Measurements from ENCODE around the gene GRIK1. TPM values are rescaled to one million over a fixed set of nuclear protein-coding genes. Genes with fewer than 3 reads are reported as not detected.

Gene GRIK1
- total RNA-seq, 1 experiment from 2014 or later, result not detected

- no peaks in the 10 kb centered on the region for H3K9me3 ChIP-seq (ENCODE audit: insufficient read depth, low read depth)
- no peak overlapping the region for H3K27ac ChIP-seq
- H3K4me1 ChIP-seq (replicated peaks; ENCODE audit: insufficient read depth), result no peaks in the 10 kb centered on the region
- intact Hi-C loops (cut with micrococcal nuclease; ENCODE audit: unreplicated experiment), result no loop called here
- H3K36me3 ChIP-seq (ENCODE audit: low read depth), result no peaks in the 10 kb centered on the region
- no peak overlapping the region for H3K4me2 ChIP-seq
- H3F3A ChIP-seq (ENCODE audit: insufficient read depth, low read depth), result no peaks in the 10 kb centered on the region
- no peaks in the 10 kb centered on the region for H3K9me2 ChIP-seq (ENCODE audit: insufficient read depth)
- no peaks in the 10 kb centered on the region for H3K79me2 ChIP-seq (ENCODE audit: low read depth)
- H2AFZ ChIP-seq, result no peak overlapping the region
- H4K20me1 ChIP-seq (ENCODE audit: insufficient read depth), result no peaks in the 10 kb centered on the region
- no peak for DNase-seq
- H3K27me3 ChIP-seq (ENCODE audit: insufficient read depth, low read depth), result no peaks in the 10 kb centered on the region
- H3K4me3 ChIP-seq, result no peak overlapping the region
- POLR2A ChIA-PET (ENCODE audit: unreplicated experiment), result no interaction called here
- CTCF ChIA-PET, result no interaction called here
- BruUV-seq (replicated peaks), result no TSS peak
- TF ChIP-seq CTCF (conservative IDR thresholded peaks at IDR 0.05), result no peak
- no peak for TF ChIP-seq EZH2 (IDR thresholded peaks at IDR 0.05; ENCODE audit: low read depth)
Measured at GRCh38 chr21:29737186-29737585, 202.6 kb downstream of the GRIK1 start.

- CTCF ChIA-PET, result no interaction called here
- Histone ChIP-seq H3K4me1 (replicated peaks; ENCODE audit: insufficient read depth) (no peaks in the 10 kb centered on the region), H3F3A (ENCODE audit: insufficient read depth, low read depth) (no peaks in the 10 kb centered on the region), H4K20me1 (ENCODE audit: insufficient read depth) (no peaks in the 10 kb centered on the region), H3K27ac (no peak overlapping the region), H3K4me3 (no peak overlapping the region), H3K4me2 (no peak overlapping the region), H3K9me3 (ENCODE audit: insufficient read depth, low read depth) (no peaks in the 10 kb centered on the region), H3K79me2 (ENCODE audit: low read depth) (no peaks in the 10 kb centered on the region), H3K27me3 (ENCODE audit: insufficient read depth, low read depth) (no peaks in the 10 kb centered on the region), H2AFZ (no peak overlapping the region), H3K36me3 (ENCODE audit: low read depth) (no peaks in the 10 kb centered on the region), H3K9me2 (ENCODE audit: insufficient read depth) (no peaks in the 10 kb centered on the region)
- no peak for DNase-seq
- intact Hi-C loops (cut with micrococcal nuclease; ENCODE audit: unreplicated experiment), result no loop called here
- TF ChIP-seq CTCF (conservative IDR thresholded peaks at IDR 0.05) (no peak), EZH2 (IDR thresholded peaks at IDR 0.05; ENCODE audit: low read depth) (no peak)
- no TSS peak for BruUV-seq (replicated peaks)
- POLR2A ChIA-PET (ENCODE audit: unreplicated experiment), result no interaction called here
Measured at GRCh38 chr21:29730281-29730680, 209.5 kb downstream of the GRIK1 start.

GRCh38 chr21:29726044-29726443 is 213.8 kb downstream of the GRIK1 start:
- TF ChIP-seq EZH2 (IDR thresholded peaks at IDR 0.05; ENCODE audit: low read depth), result no peak
- no peak for TF ChIP-seq CTCF (conservative IDR thresholded peaks at IDR 0.05)
- intact Hi-C loops (cut with micrococcal nuclease; ENCODE audit: unreplicated experiment), result no loop called here
- ChIA-PET CTCF (no interaction called here), POLR2A (ENCODE audit: unreplicated experiment) (no interaction called here)
- DNase-seq, result no peak
- no peaks in the 10 kb centered on the region for H3K9me2 ChIP-seq (ENCODE audit: insufficient read depth)
- no peaks in the 10 kb centered on the region for H3K79me2 ChIP-seq (ENCODE audit: low read depth)
- BruUV-seq (replicated peaks), result no TSS peak
- H3K4me3 ChIP-seq, result no peak overlapping the region
- no peaks in the 10 kb centered on the region for H3F3A ChIP-seq (ENCODE audit: insufficient read depth, low read depth)
- H3K4me2 ChIP-seq, result no peak overlapping the region
- H3K9me3 ChIP-seq (ENCODE audit: insufficient read depth, low read depth), result no peaks in the 10 kb centered on the region
- no peaks in the 10 kb centered on the region for H4K20me1 ChIP-seq (ENCODE audit: insufficient read depth)
- H2AFZ ChIP-seq, result no peak overlapping the region
- H3K4me1 ChIP-seq (replicated peaks; ENCODE audit: insufficient read depth), result no peaks in the 10 kb centered on the region
- no peak overlapping the region for H3K27ac ChIP-seq
- no peaks in the 10 kb centered on the region for H3K36me3 ChIP-seq (ENCODE audit: low read depth)
- H3K27me3 ChIP-seq (ENCODE audit: insufficient read depth, low read depth), result no peaks in the 10 kb centered on the region

Measured in PC-9 (cell line).